Osteoblast (primary cell): ENCODE data around the gene IRF6. TPM values are rescaled to one million over a fixed set of nuclear protein-coding genes. Genes with fewer than 3 reads are reported as not detected.
A peak's percentile ranks its signal among the peaks of the same experiment; 100 is the strongest.

Source experiments
- DNase-seq: peaks from one replicate; pipeline ENCODE4 v3.0.0; 2011; ENCODE audit warnings: low spot score, mixed read lengths; ENCODE audit not compliant: insufficient read length; ENCODE audit errors: missing footprints
- H2AFZ ChIP-seq: 2 replicates; pipeline ENCODE4 v1.6.0; 2011; ENCODE audit warnings: mild to moderate bottlenecking, low read length
- H3K27ac ChIP-seq: 2 replicates; pipeline ENCODE4 v1.5.1; 2011; ENCODE audit warnings: mild to moderate bottlenecking, low read depth, low read length, moderate library complexity
- H3K27me3 ChIP-seq: 2 replicates; pipeline ENCODE4 v1.6.0; 2012; ENCODE audit warnings: mild to moderate bottlenecking, control low read depth, inconsistent platforms, low read length, moderate library complexity; ENCODE audit not compliant: insufficient read depth
- H3K36me3 ChIP-seq: 2 replicates; pipeline ENCODE4 v1.5.1; 2011; ENCODE audit warnings: mild to moderate bottlenecking, low read length, control low read depth, moderate library complexity; ENCODE audit not compliant: insufficient read depth
- H3K4me1 ChIP-seq: 2 replicates; pipeline ENCODE4 v1.5.1; 2011; ENCODE audit warnings: mild to moderate bottlenecking, low read length, control low read depth, moderate library complexity; ENCODE audit not compliant: insufficient read depth
- H3K4me2 ChIP-seq: 2 replicates; pipeline ENCODE4 v1.6.0; 2011; ENCODE audit warnings: mild to moderate bottlenecking, low read length; ENCODE audit not compliant: insufficient read depth
- H3K4me3 ChIP-seq: fragments of 200-600 bp; sonication (generic); 3 replicates; pipeline ENCODE4 v1.5.1; 2012; ENCODE audit warnings: mild to moderate bottlenecking, low read length, inconsistent platforms; ENCODE audit not compliant: insufficient read depth
- H3K79me2 ChIP-seq: 2 replicates; pipeline ENCODE4 v1.6.0; 2012; ENCODE audit warnings: mild to moderate bottlenecking, low read length, control low read depth, inconsistent platforms; ENCODE audit not compliant: insufficient read depth
- H3K9me3 ChIP-seq: 2 replicates; pipeline ENCODE4 v1.5.1; 2011; ENCODE audit warnings: low read depth, low read length, control low read depth
- H4K20me1 ChIP-seq: 2 replicates; pipeline ENCODE4 v1.6.0; 2012; ENCODE audit warnings: mild to moderate bottlenecking, low read length, control low read depth; ENCODE audit not compliant: insufficient read depth
- total RNA-seq: library from RNA; depleted of rRNA; stranded (reverse); fragments of >200 nt; gene quantifications from 2 replicates; pipeline ENCODE4 v1.2.3, GENCODE V29; 2012
- TF ChIP-seq, protein P1 (sequence below): IDR thresholded peaks from 2 replicates; pipeline ENCODE4 v1.5.1; 2011; ENCODE audit warnings: mild to moderate bottlenecking, low read depth, low read length, moderate library complexity; ENCODE audit errors: extremely low read depth

IRF6 gene
- total RNA-seq, 1 donor: 0.72 TPM

GRCh38 chr1:209756615-209757445, 49.1 kb downstream of the IRF6 start:
- Histone ChIP-seq H3K4me2 (no peak overlapping the region), H3K9me3 (no peaks in the 10 kb centered on the region), H3K4me3 (no peak overlapping the region), H4K20me1 (no peaks in the 10 kb centered on the region), H3K79me2 (no peaks in the 10 kb centered on the region), H3K4me1 (peaks cover 4% of the 10 kb centered on the region), H3K27me3 (no peaks in the 10 kb centered on the region), H2AFZ (no peak overlapping the region), H3K27ac (no peak overlapping the region), H3K36me3 (no peaks in the 10 kb centered on the region)
- TF ChIP-seq, protein P1, sequence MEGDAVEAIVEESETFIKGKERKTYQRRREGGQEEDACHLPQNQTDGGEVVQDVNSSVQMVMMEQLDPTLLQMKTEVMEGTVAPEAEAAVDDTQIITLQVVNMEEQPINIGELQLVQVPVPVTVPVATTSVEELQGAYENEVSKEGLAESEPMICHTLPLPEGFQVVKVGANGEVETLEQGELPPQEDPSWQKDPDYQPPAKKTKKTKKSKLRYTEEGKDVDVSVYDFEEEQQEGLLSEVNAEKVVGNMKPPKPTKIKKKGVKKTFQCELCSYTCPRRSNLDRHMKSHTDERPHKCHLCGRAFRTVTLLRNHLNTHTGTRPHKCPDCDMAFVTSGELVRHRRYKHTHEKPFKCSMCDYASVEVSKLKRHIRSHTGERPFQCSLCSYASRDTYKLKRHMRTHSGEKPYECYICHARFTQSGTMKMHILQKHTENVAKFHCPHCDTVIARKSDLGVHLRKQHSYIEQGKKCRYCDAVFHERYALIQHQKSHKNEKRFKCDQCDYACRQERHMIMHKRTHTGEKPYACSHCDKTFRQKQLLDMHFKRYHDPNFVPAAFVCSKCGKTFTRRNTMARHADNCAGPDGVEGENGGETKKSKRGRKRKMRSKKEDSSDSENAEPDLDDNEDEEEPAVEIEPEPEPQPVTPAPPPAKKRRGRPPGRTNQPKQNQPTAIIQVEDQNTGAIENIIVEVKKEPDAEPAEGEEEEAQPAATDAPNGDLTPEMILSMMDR: no peak
- peak; percentile 53 for DNase-seq

- H3K9me3 ChIP-seq: no peaks in the 10 kb centered on the region
- no peak within 1 kb of the TSS for H3K4me3 ChIP-seq
- H3K4me2 ChIP-seq: no peak within 1 kb of the TSS
- H2AFZ ChIP-seq: no peak within 1 kb of the TSS
- no peaks in the 10 kb centered on the region for H3K27me3 ChIP-seq
- H4K20me1 ChIP-seq: no peaks in the 10 kb centered on the region
- no peaks in the 10 kb centered on the region for H3K79me2 ChIP-seq
- TF ChIP-seq, protein P1: no peak
- no peaks in the 10 kb centered on the region for H3K36me3 ChIP-seq
- H3K27ac ChIP-seq: no peak within 1 kb of the TSS
- peaks cover under 1% of the 10 kb centered on the region for H3K4me1 ChIP-seq
- DNase-seq: no peak
These were observed 49.9 kb downstream of the IRF6 start, which contains the start of gene TRAF3IP3 for GRCh38 chr1:209755926-209756614. Gene TRAF3IP3 (plus strand): TSS chr1:209756053. CDS start chr1:209760040, 3,987 bp downstream.

GRCh38 chr1:209755256-209755655, 50.7 kb downstream of the IRF6 start:
- H3K36me3 ChIP-seq: no peaks in the 10 kb centered on the region
- TF ChIP-seq, protein P1: no peak
- no peaks in the 10 kb centered on the region for H3K9me3 ChIP-seq
- no peaks in the 10 kb centered on the region for H3K4me1 ChIP-seq
- no peaks in the 10 kb centered on the region for H3K27me3 ChIP-seq
- H3K4me2 ChIP-seq: no peak overlapping the region
- no peaks in the 10 kb centered on the region for H3K79me2 ChIP-seq
- no peak overlapping the region for H2AFZ ChIP-seq
- H3K4me3 ChIP-seq: no peak overlapping the region
- peak; percentile 64 for DNase-seq
- no peak overlapping the region for H3K27ac ChIP-seq
- no peaks in the 10 kb centered on the region for H4K20me1 ChIP-seq

- Histone ChIP-seq H3K9me3 (no peaks in the 10 kb centered on the region), H4K20me1 (no peaks in the 10 kb centered on the region), H3K4me3 (no peak overlapping the region), H3K4me2 (no peak overlapping the region), H3K27me3 (no peaks in the 10 kb centered on the region), H3K36me3 (no peaks in the 10 kb centered on the region), H3K27ac (no peak overlapping the region), H2AFZ (no peak overlapping the region), H3K79me2 (no peaks in the 10 kb centered on the region), H3K4me1 (no peaks in the 10 kb centered on the region)
- TF ChIP-seq, protein P1: no peak
- DNase-seq: peak; percentile 30
These were observed 53.1 kb downstream of the IRF6 start for GRCh38 chr1:209752890-209753289.
